ENCODE measurements around the gene NAALADL2. TPM values are rescaled to one million over a fixed set of nuclear protein-coding genes. Genes with fewer than 3 reads are reported as not detected.

Gene NAALADL2
- total and polyA plus RNA-seq, 2 of the 4 experiments (the other 2 are of a cell fraction) = 3.8 to 19.2 TPM

- Histone ChIP-seq H3K27me3 (ENCODE audit: control insufficient read depth, insufficient read depth, low read length) (no peaks in the 10 kb centered on the region), H4K91ac (ENCODE audit: insufficient read depth, low read depth, low read length) (no peak overlapping the region), H2AFZ (replicated peaks; ENCODE audit: low read length, poor library complexity) (no peak overlapping the region), H4K20me1 (ENCODE audit: insufficient read depth, low read length) (no peaks in the 10 kb centered on the region), H2BK15ac (ENCODE audit: low read depth, low read length) (peak overlapping the region; percentile 70; the same call in 1 of the 3 replicates), H3K14ac (replicated peaks; ENCODE audit: low read depth, low read length) (no peak overlapping the region), H2AK5ac (ENCODE audit: low read depth, low read length) (no peak overlapping the region), H3K9ac (ENCODE audit: low read depth, low read length) (no peak overlapping the region), H4K8ac (ENCODE audit: low read depth in 2 of 2, low read length in 2 of 2) (peak overlapping the region in 1 of 2 experiments; percentile 6; a peak in 1 of 4 replicates), H3K56ac (ENCODE audit: extremely low read depth, insufficient read depth, low read length) (no peak overlapping the region), H3K9me1 (ENCODE audit: insufficient read depth, low read length) (no peaks in the 10 kb centered on the region; the same call in 1 of the 2 replicates), H3K9me3 (ENCODE audit: control insufficient read depth, insufficient read depth, low read length) (no peaks in the 10 kb centered on the region), H3K27ac (ENCODE audit: insufficient read depth, low read length) (no peak overlapping the region), H3K36me3 (ENCODE audit: control insufficient read depth, insufficient read depth, low read length) (no peaks in the 10 kb centered on the region), H3K23ac (ENCODE audit: low read depth, low read length) (no peak overlapping the region), H2BK20ac (ENCODE audit: low read depth, low read length) (0 out of 2 replicates have a peak overlapping the region, but pooled peaks have one; percentile 47), H3K18ac (ENCODE audit: low read depth, low read length) (peak overlapping the region; percentile 65), H3K4ac (ENCODE audit: low read depth, low read length) (no peak overlapping the region), H2AK9ac (replicated peaks; ENCODE audit: low read depth, low read length, poor library complexity) (no peak overlapping the region), H2BK5ac (ENCODE audit: low read depth, low read length, poor library complexity, severe bottlenecking) (peak overlapping the region; percentile 34), H3K4me3 (ENCODE audit: insufficient read depth, low read depth, low read length) (no peak overlapping the region), H3K4me2 (ENCODE audit: low read depth, low read length) (no peak overlapping the region), H3K4me1 (ENCODE audit: control insufficient read depth, insufficient read depth, low read length) (peaks cover under 1% of the 10 kb centered on the region), H3K79me1 (ENCODE audit: low read depth in 1 of 2, low read length in 2 of 2) (no peaks in the 10 kb centered on the region), H4K5ac (ENCODE audit: low read depth, low read length) (no peak overlapping the region; the same call in 1 of the 2 replicates), H2BK120ac (ENCODE audit: low read depth, low read length) (peak overlapping the region; percentile 68; the same call in 1 of the 2 replicates)
- DNase-seq (no peak), ATAC-seq (ENCODE audit: low read depth) (no peak)
- WGBS, 2 experiments (ENCODE audit: extremely low coverage in 2 of 2, insufficient read length in 1 of 2) = no CpG with 5 or more reads among the region's 1 CpG
- in situ Hi-C loops (cut with MboI; ENCODE audit: low sequenced_read_pairs) = no loop called here
- POLR2A ChIA-PET (ENCODE audit: unreplicated experiment) = no interaction called here
- BruUV-seq (replicated peaks) = no TSS peak
- dilution Hi-C loops (cut with HindIII; ENCODE audit: low sequenced_read_pairs, unreplicated experiment) = no loop called here
- TF ChIP-seq, protein P1, sequence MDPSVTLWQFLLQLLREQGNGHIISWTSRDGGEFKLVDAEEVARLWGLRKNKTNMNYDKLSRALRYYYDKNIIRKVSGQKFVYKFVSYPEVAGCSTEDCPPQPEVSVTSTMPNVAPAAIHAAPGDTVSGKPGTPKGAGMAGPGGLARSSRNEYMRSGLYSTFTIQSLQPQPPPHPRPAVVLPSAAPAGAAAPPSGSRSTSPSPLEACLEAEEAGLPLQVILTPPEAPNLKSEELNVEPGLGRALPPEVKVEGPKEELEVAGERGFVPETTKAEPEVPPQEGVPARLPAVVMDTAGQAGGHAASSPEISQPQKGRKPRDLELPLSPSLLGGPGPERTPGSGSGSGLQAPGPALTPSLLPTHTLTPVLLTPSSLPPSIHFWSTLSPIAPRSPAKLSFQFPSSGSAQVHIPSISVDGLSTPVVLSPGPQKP (IDR thresholded peaks at IDR 0.05; ENCODE audit: borderline replicate concordance, low read depth, low read length) = no peak
- TF ChIP-seq MXI1 (IDR thresholded peaks at IDR 0.05; ENCODE audit: borderline replicate concordance, low read depth, low read length) = no peak
- TF ChIP-seq CTCF (conservative IDR thresholded peaks at IDR 0.05; ENCODE audit: low read depth, low read length) = no peak
- no peak for TF ChIP-seq RCOR1 (IDR thresholded peaks at IDR 0.05; ENCODE audit: insufficient replicate concordance, low read length)
- TF ChIP-seq POLR2A (IDR thresholded peaks at IDR 0.05; ENCODE audit: low read depth, low read length) = no peak
- TF ChIP-seq USF2 (IDR thresholded peaks at IDR 0.05; ENCODE audit: low read depth, low read length) = no peak
- no peak for TF ChIP-seq MAZ (IDR thresholded peaks at IDR 0.05; ENCODE audit: borderline replicate concordance, low read depth, low read length)
- no peak for TF ChIP-seq FOS (IDR thresholded peaks at IDR 0.05; ENCODE audit: low read depth, low read length)
- no peak for TF ChIP-seq CEBPB (IDR thresholded peaks at IDR 0.05; ENCODE audit: low read depth, low read length)
- TF ChIP-seq MAFK (IDR thresholded peaks at IDR 0.05; ENCODE audit: low read depth, low read length) = no peak
- TF ChIP-seq SMC3 (IDR thresholded peaks at IDR 0.05; ENCODE audit: low read depth, low read length) = no peak
- TF ChIP-seq RAD21 (IDR thresholded peaks at IDR 0.05; ENCODE audit: low read length) = no peak
- no peak for TF ChIP-seq CHD1 (IDR thresholded peaks at IDR 0.05; ENCODE audit: low read depth, low read length)
- no peak for TF ChIP-seq RFX5 (IDR thresholded peaks at IDR 0.05; ENCODE audit: low read depth, low read length)
- no peak for TF ChIP-seq NFE2L2 (IDR thresholded peaks at IDR 0.05; ENCODE audit: low read depth, low read length)
- CTCF ChIA-PET = interaction anchor here (0.7 kb wide), 1 partner anchor 899 kb away, joined by 4 read pairs; no protein-coding TSS in a partner anchor
- intact Hi-C loops (cut with micrococcal nuclease) = no loop called here
These were observed 545.5 kb downstream of the NAALADL2 start for GRCh38 chr3:175404621-175405020.

All from IMR-90 (cell line).